Measurements from ENCODE around the gene ZNF775.

- no peak for TF ChIP-seq ESRRG (CRISPR knock-in tag; IDR thresholded peaks at IDR 0.05)
- TF ChIP-seq ZNF565 (CRISPR knock-in tag; conservative IDR thresholded peaks at IDR 0.05; ENCODE audit: low read depth), result no peak
- TF ChIP-seq PATZ1 (CRISPR knock-in tag; IDR thresholded peaks at IDR 0.05; ENCODE audit: borderline replicate concordance), result no peak
- TF ChIP-seq ZFP3 (CRISPR knock-in tag; IDR thresholded peaks at IDR 0.05), result no peak
- TF ChIP-seq ZC3H10 (CRISPR knock-in tag; IDR thresholded peaks at IDR 0.05), result no peak
- no peak for TF ChIP-seq ZNF8 (CRISPR knock-in tag; IDR thresholded peaks at IDR 0.05)
- TF ChIP-seq ZFP30 (CRISPR knock-in tag; IDR thresholded peaks at IDR 0.05), result no peak
- TF ChIP-seq PPARA (CRISPR knock-in tag; IDR thresholded peaks at IDR 0.05; ENCODE audit: borderline replicate concordance), result no peak
- TF ChIP-seq SNAI2 (CRISPR knock-in tag; IDR thresholded peaks at IDR 0.05), result no peak
- no peak for TF ChIP-seq RARB (CRISPR knock-in tag; IDR thresholded peaks at IDR 0.05)
- TF ChIP-seq TOX (CRISPR knock-in tag; IDR thresholded peaks at IDR 0.05; ENCODE audit: borderline replicate concordance), result no peak
- TF ChIP-seq GLIS3 (CRISPR knock-in tag; IDR thresholded peaks at IDR 0.05), result no peak
- no peak for TF ChIP-seq TSHZ2 (CRISPR knock-in tag; IDR thresholded peaks at IDR 0.05)
- no peak for TF ChIP-seq ARNTL (CRISPR knock-in tag; IDR thresholded peaks at IDR 0.05; ENCODE audit: borderline replicate concordance, low read depth)
These were observed 3.2 kb downstream of the ZNF775 start for GRCh38 chr7:150382123-150382843.
